MM.1S (cell line): Measurements from ENCODE around the gene TNFRSF25.
"Not testable (repeated sequence)": the region's sequence is repeated elsewhere in the genome, so short reads cannot be mapped to it uniquely, and the experiment has no call there.

Experiments used
- DNase-seq: peaks from one replicate; pipeline ENCODE4 v3.0.0-alpha.2; 2015
- H2AFZ ChIP-seq: fragments of 300-600 bp; sonication (generic); 2 replicates; pipeline ENCODE4 v1.6.0; 2016; ENCODE audit warnings: antibody characterized with exemption, low read length
- H3F3A ChIP-seq: fragments of 300-600 bp; sonication (generic); 2 replicates; pipeline ENCODE4 v1.6.1; 2016; ENCODE audit warnings: mild to moderate bottlenecking, antibody characterized with exemption, low read length, moderate library complexity, mixed read lengths; ENCODE audit not compliant: insufficient read depth
- H3K27ac ChIP-seq: fragments of 300-600 bp; sonication (generic); 2 replicates; pipeline ENCODE4 v1.5.1; 2016; ENCODE audit warnings: mild to moderate bottlenecking, low read length
- H3K27me3 ChIP-seq: fragments of 300-600 bp; sonication (generic); replicated peaks from 2 replicates; pipeline ENCODE4 v1.6.0; 2016; ENCODE audit warnings: low read length; ENCODE audit not compliant: insufficient read depth
- H3K36me3 ChIP-seq: fragments of 300-600 bp; sonication (generic); replicated peaks from 2 replicates; pipeline ENCODE4 v1.6.1; 2016; ENCODE audit warnings: mild to moderate bottlenecking, low read length, mixed read lengths; ENCODE audit not compliant: insufficient read depth
- H3K4me1 ChIP-seq: fragments of 300-600 bp; sonication (generic); 2 replicates; pipeline ENCODE4 v1.6.1; 2016; ENCODE audit warnings: low read length, mixed read lengths
- H3K4me2 ChIP-seq: fragments of 300-600 bp; sonication (generic); 2 replicates; pipeline ENCODE4 v1.6.0; 2016; ENCODE audit warnings: low read depth, low read length
- H3K4me3 ChIP-seq: fragments of 300-600 bp; sonication (generic); 2 replicates; pipeline ENCODE4 v1.5.1; 2016; ENCODE audit warnings: low read length, mixed read lengths
- H3K79me2 ChIP-seq: fragments of 300-600 bp; sonication (generic); 2 replicates; pipeline ENCODE4 v1.6.1; 2016; ENCODE audit warnings: mixed run types, low read length, mixed read lengths
- H3K9ac ChIP-seq: fragments of 300-600 bp; sonication (generic); 2 replicates; pipeline ENCODE4 v1.6.1; 2016; ENCODE audit warnings: low read length, mixed read lengths
- H3K9me2 ChIP-seq: fragments of 300-600 bp; sonication (generic); replicated peaks from 2 replicates; pipeline ENCODE4 v1.6.1; 2016; ENCODE audit warnings: mild to moderate bottlenecking, low read length, mixed read lengths; ENCODE audit not compliant: insufficient read depth
- H3K9me3 ChIP-seq: fragments of 300-600 bp; sonication (generic); replicated peaks from 2 replicates; pipeline ENCODE4 v1.6.1; 2016; ENCODE audit warnings: mild to moderate bottlenecking, low read length, mixed read lengths; ENCODE audit not compliant: insufficient read depth
- H4K20me1 ChIP-seq: fragments of 300-600 bp; sonication (generic); 2 replicates; pipeline ENCODE4 v1.6.1; 2016; ENCODE audit warnings: mild to moderate bottlenecking, low read length, moderate library complexity, mixed read lengths; ENCODE audit not compliant: insufficient read depth
- EZH2 ChIP-seq: fragments of 300-600 bp; sonication (generic); optimal IDR thresholded peaks from 2 replicates; pipeline ENCODE3; 2017; ENCODE audit warnings: low read depth, mild to moderate bottlenecking, antibody characterized with exemption, low read length, mixed read lengths
- EZH2phosphoT487 ChIP-seq: fragments of 300-600 bp; sonication (generic); IDR thresholded peaks from 2 replicates; pipeline ENCODE4 v1.6.1; 2018; ENCODE audit warnings: antibody characterized with exemption, low read length
- TF ChIP-seq, protein P1 (sequence below): fragments of 300-600 bp; sonication (generic); IDR thresholded peaks from 2 replicates; pipeline ENCODE4 v1.5.1; 2016; ENCODE audit warnings: antibody characterized with exemption, low read length, mixed read lengths

The TNFRSF25 gene

DNA sequence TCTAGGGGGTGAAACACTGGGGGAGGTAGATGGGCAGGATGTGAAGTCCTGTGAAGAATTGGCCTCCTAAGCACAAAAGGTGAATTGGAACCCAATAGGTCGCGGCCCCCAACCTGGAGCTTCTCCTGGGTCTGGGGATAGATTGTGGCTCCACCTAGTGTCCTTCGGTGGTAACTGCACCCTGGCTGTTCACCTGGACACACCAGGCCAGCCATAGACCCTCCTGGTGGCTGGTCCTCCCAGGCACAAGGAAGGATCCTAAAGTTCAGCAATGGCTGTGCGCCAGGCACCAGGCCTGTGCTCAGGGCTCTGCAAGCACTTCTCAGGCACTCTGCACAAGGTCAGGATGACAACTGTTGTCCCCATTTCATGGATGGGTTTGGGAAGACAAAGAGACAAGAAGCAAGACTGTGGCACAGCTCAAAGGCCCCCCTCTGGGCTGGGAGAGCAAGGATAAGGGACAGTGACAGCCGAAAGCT lies 27.9 kb downstream of the TNFRSF25 start:
- Histone ChIP-seq H3K9me2 (no peaks in the 10 kb centered on the region), H3K27me3 (peaks cover 68% of the 10 kb centered on the region), H3K4me1 (no peaks in the 10 kb centered on the region), H3K79me2 (no peaks in the 10 kb centered on the region), H3K4me3 (no peak overlapping the region), H4K20me1 (no peaks in the 10 kb centered on the region), H3K9me3 (no peaks in the 10 kb centered on the region), H2AFZ (no peak overlapping the region), H3K36me3 (no peaks in the 10 kb centered on the region), H3K27ac (no peak overlapping the region), H3F3A (no peaks in the 10 kb centered on the region), H3K4me2 (no peak overlapping the region), H3K9ac (no peak overlapping the region)
- TF ChIP-seq EZH2phosphoT487, result no peak
- TF ChIP-seq, protein P1, sequence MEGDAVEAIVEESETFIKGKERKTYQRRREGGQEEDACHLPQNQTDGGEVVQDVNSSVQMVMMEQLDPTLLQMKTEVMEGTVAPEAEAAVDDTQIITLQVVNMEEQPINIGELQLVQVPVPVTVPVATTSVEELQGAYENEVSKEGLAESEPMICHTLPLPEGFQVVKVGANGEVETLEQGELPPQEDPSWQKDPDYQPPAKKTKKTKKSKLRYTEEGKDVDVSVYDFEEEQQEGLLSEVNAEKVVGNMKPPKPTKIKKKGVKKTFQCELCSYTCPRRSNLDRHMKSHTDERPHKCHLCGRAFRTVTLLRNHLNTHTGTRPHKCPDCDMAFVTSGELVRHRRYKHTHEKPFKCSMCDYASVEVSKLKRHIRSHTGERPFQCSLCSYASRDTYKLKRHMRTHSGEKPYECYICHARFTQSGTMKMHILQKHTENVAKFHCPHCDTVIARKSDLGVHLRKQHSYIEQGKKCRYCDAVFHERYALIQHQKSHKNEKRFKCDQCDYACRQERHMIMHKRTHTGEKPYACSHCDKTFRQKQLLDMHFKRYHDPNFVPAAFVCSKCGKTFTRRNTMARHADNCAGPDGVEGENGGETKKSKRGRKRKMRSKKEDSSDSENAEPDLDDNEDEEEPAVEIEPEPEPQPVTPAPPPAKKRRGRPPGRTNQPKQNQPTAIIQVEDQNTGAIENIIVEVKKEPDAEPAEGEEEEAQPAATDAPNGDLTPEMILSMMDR, result peak; percentile 83
- DNase-seq, result peak; percentile 45

- H3K4me3 ChIP-seq, H4K20me1 ChIP-seq, H2AFZ ChIP-seq, H3F3A ChIP-seq, H3K9ac ChIP-seq, H3K9me3 ChIP-seq, H3K4me2 ChIP-seq, H3K9me2 ChIP-seq, H3K79me2 ChIP-seq, DNase-seq, H3K36me3 ChIP-seq, H3K27ac ChIP-seq, H3K4me1 ChIP-seq: not testable (repeated sequence)
- H3K27me3 ChIP-seq, result peaks cover 71% of the 10 kb centered on the region
- TF ChIP-seq, protein P1, result peak; percentile 15
Observed at GRCh38 chr1:6437012-6437700, 28.8 kb downstream of the TNFRSF25 start.

GRCh38 chr1:6436277-6436676 lies 29.7 kb downstream of the TNFRSF25 start:
- H3F3A ChIP-seq, H3K79me2 ChIP-seq, H3K36me3 ChIP-seq, H2AFZ ChIP-seq, H3K4me3 ChIP-seq, H3K9me2 ChIP-seq, H3K4me2 ChIP-seq, H3K9me3 ChIP-seq, H3K4me1 ChIP-seq, DNase-seq, H4K20me1 ChIP-seq, H3K9ac ChIP-seq, H3K27ac ChIP-seq: not testable (repeated sequence)
- H3K27me3 ChIP-seq, result peaks cover 74% of the 10 kb centered on the region

- no peaks in the 10 kb centered on the region for H3K9me2 ChIP-seq
- H3K4me2 ChIP-seq, result no peak overlapping the region
- no peak overlapping the region for H3K4me3 ChIP-seq
- peaks cover 76% of the 10 kb centered on the region for H3K27me3 ChIP-seq
- no peaks in the 10 kb centered on the region for H3K9me3 ChIP-seq
- H3K36me3 ChIP-seq, result no peaks in the 10 kb centered on the region
- no peaks in the 10 kb centered on the region for H3K79me2 ChIP-seq
- no peak overlapping the region for H3K27ac ChIP-seq
- no peaks in the 10 kb centered on the region for H3F3A ChIP-seq
- no peaks in the 10 kb centered on the region for H3K4me1 ChIP-seq
- H4K20me1 ChIP-seq, result no peaks in the 10 kb centered on the region
- no peak overlapping the region for H2AFZ ChIP-seq
- no peak overlapping the region for H3K9ac ChIP-seq
- TF ChIP-seq EZH2, result no peak
- TF ChIP-seq, protein P1, result no peak
- no peak for TF ChIP-seq EZH2phosphoT487
- no peak for DNase-seq
Observed at GRCh38 chr1:6435547-6435946, 30.4 kb downstream of the TNFRSF25 start.
